PFSK-1 (cell line): ENCODE data around the gene SIGLEC14.
A peak's percentile ranks its signal among the peaks of the same experiment; 100 is the strongest.

Source experiments
- FOXP2 ChIP-seq: optimal IDR thresholded peaks from 2 replicates; pipeline ENCODE3; 2011; ENCODE audit warnings: borderline replicate concordance, control low read depth, inconsistent platforms; ENCODE audit not compliant: insufficient read depth; ENCODE audit errors: extremely low read length, extremely low read depth
- POLR2AphosphoS5 ChIP-seq: IDR thresholded peaks from 2 replicates; pipeline ENCODE4 v1.6.1; 2012; ENCODE audit warnings: low read depth, mild to moderate bottlenecking, control low read depth, low read length, moderate library complexity
- SIN3A ChIP-seq: IDR thresholded peaks from 2 replicates; pipeline ENCODE4 v1.6.1; 2012; ENCODE audit warnings: mild to moderate bottlenecking, low read length, moderate library complexity, borderline replicate concordance; ENCODE audit not compliant: insufficient read depth
- TAF1 ChIP-seq: IDR thresholded peaks from 2 replicates; pipeline ENCODE4 v1.6.1; 2012; ENCODE audit warnings: low read length, control low read depth, borderline replicate concordance; ENCODE audit not compliant: insufficient read depth
- TF ChIP-seq, protein P1 (sequence below), 2 experiments: IDR thresholded peaks; 2 replicates each; pipeline versions ENCODE4 v1.6.1 to v1.8.0; 2011 to 2012; ENCODE audit warnings: low read depth in 2 of 2, low read length in 2 of 2, control low read depth in 1 of 2, inconsistent platforms in 1 of 2, mild to moderate bottlenecking in 1 of 2, moderate library complexity in 1 of 2; ENCODE audit not compliant: insufficient read depth in 1 of 2

SIGLEC14 gene

GRCh38 chr19:51690454-51691073 is 43.9 kb upstream of the SIGLEC14 start:
- no peak; the same call in 1 of the 2 replicates for TF ChIP-seq POLR2AphosphoS5
- TF ChIP-seq, protein P1, sequence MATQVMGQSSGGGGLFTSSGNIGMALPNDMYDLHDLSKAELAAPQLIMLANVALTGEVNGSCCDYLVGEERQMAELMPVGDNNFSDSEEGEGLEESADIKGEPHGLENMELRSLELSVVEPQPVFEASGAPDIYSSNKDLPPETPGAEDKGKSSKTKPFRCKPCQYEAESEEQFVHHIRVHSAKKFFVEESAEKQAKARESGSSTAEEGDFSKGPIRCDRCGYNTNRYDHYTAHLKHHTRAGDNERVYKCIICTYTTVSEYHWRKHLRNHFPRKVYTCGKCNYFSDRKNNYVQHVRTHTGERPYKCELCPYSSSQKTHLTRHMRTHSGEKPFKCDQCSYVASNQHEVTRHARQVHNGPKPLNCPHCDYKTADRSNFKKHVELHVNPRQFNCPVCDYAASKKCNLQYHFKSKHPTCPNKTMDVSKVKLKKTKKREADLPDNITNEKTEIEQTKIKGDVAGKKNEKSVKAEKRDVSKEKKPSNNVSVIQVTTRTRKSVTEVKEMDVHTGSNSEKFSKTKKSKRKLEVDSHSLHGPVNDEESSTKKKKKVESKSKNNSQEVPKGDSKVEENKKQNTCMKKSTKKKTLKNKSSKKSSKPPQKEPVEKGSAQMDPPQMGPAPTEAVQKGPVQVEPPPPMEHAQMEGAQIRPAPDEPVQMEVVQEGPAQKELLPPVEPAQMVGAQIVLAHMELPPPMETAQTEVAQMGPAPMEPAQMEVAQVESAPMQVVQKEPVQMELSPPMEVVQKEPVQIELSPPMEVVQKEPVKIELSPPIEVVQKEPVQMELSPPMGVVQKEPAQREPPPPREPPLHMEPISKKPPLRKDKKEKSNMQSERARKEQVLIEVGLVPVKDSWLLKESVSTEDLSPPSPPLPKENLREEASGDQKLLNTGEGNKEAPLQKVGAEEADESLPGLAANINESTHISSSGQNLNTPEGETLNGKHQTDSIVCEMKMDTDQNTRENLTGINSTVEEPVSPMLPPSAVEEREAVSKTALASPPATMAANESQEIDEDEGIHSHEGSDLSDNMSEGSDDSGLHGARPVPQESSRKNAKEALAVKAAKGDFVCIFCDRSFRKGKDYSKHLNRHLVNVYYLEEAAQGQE (IDR thresholded peaks at IDR 0.05; ENCODE audit: insufficient read depth in 1 of 2, low read depth in 2 of 2, low read length in 2 of 2), result peak in 1 of 2 experiments; percentile 36; a peak in 1 of 4 replicates
- TF ChIP-seq FOXP2, result peak; percentile 57

GRCh38 chr19:51689751-51690453 is 43.3 kb upstream of the SIGLEC14 start:
- TF ChIP-seq FOXP2 (peak; percentile 30), TAF1 (0 out of 2 replicates have a peak, but pooled peaks have one; percentile 32), POLR2AphosphoS5 (peak; percentile 69; the same call in 1 of the 2 replicates), SIN3A (peak; percentile 59; the same call in 1 of the 2 replicates)
- TF ChIP-seq, protein P1 (IDR thresholded peaks at IDR 0.05; ENCODE audit: insufficient read depth in 1 of 2, low read depth in 2 of 2, low read length in 2 of 2), result no peak

DNA sequence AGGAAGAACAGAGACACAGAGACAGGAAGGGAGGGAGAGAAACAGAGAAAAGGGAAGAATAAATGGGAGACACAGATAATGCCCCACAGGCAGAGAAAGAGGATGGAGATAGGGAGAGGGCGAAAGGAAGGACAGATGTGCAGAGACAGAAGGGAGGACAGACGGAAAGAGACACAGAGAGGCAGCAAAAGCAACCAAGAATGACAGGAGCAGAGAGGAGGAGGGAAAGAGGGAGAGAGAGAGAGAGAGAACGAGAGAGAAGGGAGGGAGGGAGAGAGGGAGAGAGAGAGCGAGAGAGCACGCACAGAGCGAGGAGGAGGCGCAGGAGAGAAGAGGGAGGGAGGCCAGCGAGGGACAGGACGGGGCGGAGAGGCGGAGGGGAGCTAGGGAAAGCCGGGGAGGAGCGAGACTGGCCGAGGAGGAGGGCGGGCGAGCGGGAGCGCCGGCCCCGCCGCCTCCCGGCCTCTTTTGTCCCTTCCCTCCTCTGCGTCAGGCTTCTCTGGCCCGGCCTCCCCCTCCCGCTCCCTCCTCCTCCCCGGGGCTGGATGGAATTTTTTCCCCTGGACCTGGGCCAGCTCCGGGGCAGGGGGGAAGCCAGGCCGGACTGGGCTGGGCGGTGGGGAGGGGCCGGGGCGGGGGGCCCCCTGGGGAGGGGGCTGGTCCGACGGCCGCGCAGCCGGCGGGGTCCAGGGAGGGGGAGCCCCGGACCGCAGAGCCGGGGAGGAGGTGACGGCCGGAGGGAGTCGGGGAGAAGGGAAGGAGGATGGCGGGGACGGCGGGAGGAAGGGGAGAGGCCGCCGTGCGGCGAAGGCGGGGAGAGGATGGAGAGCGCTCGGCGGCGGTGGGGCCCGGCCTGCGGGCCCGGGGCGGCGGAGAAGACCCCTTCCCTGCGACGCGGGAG is 42.3 kb upstream of the SIGLEC14 start:
- peak; percentile 57 for TF ChIP-seq POLR2AphosphoS5
- TF ChIP-seq FOXP2, result peak; percentile 21
- peak; percentile 20; the same call in 1 of the 2 replicates for TF ChIP-seq TAF1
- TF ChIP-seq, protein P1 (IDR thresholded peaks at IDR 0.05; ENCODE audit: insufficient read depth in 1 of 2, low read depth in 2 of 2, low read length in 2 of 2), result peak in 1 of 2 experiments; percentile 41; a peak in 1 of 4 replicates
- peak; percentile 90; the same call in 1 of the 2 replicates for TF ChIP-seq SIN3A

- TF ChIP-seq SIN3A, result 0 out of 2 replicates have a peak, but pooled peaks have one; percentile 33
- TF ChIP-seq FOXP2, result no peak
Measured at GRCh38 chr19:51687791-51688670, 41.4 kb upstream of the SIGLEC14 start.
